HG03457 (cell line): Measurements from ENCODE around the gene FOXP1.

Experiments
- ATAC-seq: cut with Tn5 transposase; IDR thresholded peaks from one replicate; pipeline ENCODE4 v1.9.1; 2021; ENCODE audit warnings: moderate number of reproducible peaks; ENCODE audit not compliant: unreplicated experiment

FOXP1 gene

DNA sequence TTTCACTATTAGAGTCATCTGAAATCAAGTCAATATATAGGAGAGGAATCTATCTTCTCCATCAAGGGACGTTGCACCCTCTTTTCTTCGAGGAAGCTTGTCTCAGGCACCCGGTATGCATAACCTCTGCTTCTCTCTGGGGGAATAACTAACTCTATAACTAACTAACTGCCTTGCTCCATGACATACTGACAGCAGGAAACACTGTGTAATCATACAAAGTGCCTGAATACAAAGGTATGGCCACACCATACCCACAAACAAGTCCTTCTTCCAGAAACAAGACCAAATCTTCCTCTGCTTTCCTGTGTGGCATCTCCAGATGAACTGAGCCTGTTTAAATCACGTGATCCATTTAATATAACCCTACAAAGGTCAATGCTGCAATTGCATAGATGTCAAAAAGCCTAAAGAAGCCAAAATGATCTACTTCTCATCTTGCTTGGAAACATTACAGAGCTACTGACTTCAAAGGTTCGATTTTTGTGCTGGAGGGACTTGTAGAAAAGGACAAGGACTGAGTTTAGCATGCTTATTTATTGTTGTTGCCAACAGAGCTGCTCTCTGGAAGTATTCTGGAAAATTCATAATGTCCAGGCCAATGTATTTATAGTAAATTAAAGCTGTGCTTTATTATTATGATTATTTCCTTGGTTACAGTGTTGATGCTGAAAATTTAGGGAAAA is 380.5 kb downstream of the FOXP1 start:
- no peak for ATAC-seq

DNA sequence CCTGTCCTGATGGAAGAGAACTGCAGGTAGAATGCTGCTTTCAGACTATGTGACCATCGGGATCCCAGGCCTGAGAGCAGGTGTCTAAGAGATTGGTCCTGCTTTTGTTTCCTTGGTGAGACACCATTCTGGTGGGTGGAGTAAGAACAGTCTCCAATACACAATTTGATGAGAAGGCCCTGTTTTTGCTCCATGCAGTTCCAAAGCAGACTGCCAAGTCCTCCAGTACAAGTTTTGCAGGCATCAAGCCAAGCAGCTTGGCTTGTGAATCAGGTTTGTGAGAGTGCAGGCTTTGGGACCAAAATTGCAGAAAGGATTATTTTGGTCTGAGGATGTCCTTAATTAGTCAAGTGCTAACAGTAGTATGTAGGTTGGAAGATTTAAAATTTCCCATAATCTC is 381.6 kb downstream of the FOXP1 start:
- ATAC-seq, result no peak

DNA sequence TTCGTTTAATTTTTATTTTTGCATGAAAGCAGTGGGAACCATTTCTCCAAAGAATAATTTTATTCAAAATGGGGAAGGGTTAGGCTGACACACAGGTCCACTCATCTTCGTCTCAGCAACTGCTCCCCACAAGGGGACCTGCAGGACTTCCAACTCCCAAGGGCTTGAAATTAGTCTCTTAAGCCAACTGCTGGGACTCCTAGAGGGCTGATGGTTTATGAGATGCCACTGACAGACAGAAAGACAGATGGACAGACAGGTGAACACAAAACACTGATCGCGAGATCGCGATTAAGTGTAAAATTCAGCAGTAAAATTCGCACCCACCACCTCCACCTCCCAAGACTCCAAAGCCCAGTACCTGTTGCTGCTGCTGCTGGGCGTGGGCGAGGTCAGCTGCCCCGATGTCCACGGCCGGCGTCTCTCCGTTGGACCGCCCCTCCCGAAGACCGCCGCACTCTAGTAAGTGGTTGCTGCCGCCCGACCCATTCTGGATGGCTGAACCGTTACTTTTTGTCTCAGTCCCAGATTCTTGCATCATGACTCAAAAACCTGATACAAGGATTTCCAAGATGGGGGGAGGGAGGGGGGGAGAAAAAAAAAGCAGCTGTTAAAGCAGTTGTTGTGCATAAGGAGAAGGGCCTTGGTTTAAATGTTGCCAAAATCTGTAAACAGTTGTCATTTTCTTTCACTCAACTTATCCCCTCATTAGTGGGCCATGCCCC is 385.5 kb downstream of the FOXP1 start:
- ATAC-seq, result no peak

DNA sequence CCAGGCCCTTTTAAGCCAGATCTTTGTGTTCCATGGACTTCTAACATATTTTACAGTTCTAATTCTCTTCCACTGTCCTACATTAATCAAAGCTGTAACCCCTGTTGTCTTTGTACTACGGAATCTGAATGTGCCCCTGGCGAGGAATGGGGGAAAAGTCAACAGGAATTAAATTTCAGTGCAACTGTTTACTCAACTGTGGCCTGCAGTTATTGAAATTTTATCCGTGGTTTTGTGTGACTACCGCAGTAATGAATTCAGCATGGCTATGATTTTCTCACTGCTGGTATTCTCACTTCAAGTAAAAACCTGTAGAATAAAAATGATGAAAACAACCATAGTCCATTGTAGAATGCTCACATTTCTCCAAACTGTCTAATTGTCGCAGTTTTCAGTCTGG is 388.0 kb downstream of the FOXP1 start:
- ATAC-seq, result no peak

DNA sequence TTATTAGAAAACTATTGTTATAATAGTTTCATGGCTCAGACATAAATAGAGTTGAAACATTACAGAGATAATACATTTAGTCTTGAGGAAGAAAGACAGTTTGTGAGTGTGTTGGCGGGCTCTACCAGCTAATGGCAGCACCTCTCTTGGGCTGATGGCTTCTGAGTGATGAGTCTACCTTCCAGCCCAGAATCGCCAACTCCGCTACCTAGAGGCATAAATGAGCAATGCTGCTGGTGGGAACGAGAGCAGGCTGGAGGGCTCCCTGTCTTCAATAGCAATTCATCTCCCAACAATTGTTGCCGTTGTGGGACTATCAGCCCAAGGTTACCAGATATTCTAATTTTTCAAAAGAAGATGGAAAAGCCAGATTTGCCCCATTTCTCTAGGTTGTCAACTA is 388.7 kb downstream of the FOXP1 start:
- ATAC-seq, result no peak

DNA sequence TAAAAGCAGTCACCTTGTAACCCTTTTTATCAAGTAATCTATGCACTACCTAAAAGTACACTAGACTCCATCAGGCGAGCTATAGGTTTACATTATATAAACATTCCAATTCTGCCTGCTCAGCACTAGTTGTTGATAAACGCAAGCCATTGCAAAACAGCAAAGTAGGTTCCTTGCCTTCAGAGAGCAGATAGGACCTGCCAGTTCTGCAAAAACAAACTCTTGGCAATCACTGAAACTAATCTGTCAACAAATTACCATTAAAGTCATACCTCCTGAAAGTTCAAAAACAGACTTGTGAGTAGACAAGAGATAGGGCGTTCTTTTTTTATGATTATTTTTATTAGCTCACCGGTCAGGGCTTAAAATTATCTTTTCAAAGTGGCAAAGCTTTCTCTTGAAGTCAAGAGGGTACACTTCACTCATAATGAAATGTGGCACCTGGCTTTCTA is 392.5 kb downstream of the FOXP1 start:
- ATAC-seq, result no peak

DNA sequence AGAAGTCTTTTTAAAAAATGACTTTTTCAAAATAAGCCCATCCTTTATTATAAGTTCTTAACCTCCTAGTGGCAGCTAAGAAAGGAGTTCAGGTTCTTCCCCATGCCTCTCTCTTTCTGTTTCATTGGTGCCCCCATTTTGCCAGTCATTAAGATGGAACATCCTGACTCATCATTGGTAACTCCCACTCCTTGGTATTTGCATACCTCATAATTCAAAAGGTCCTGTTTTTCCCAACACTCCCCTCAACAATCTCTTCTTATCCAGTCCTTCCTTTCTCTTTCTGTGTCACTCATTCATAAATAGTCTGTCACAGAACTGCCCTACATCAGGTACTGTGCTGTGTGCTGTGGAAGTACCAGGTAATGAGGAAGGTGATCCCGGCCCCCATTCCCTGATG is 394.0 kb downstream of the FOXP1 start:
- ATAC-seq, result no peak

DNA sequence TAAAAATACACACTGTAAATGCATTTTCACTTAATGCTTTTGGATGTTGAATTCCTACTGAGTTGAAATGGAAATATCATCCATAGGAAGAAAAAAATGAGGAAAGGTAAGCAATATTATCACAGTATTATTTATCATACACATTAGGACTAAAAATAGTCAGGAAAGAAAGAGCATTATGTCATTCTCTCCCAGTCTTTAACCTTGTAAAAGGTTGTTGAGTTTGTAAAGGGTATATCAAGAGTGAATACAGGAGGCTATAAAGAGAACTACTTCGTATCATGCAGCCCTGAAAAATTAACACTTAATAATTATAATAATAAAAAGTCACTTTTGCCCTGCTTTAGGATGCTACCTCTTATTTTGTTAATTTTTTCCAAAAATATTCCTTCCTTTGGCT is 395.8 kb downstream of the FOXP1 start:
- no peak for ATAC-seq

DNA sequence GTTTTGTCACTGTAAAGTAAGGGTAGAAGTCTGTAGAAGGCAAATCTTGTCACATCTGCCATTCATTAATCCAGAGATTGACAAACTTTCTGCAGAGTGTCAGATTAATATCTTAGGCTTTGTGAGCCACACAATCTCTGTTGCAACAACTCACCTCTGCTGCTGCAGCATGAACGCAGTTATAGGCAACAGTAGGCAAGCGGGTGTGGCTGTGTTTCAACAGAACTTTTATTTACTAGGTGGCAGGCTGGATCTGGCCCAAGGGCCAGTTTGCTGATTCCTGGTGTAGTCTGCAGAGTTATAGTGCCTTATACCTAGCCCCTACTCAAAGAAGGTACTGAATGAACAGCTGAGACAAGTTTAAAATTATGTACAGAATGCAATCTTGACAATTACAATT is 396.7 kb downstream of the FOXP1 start:
- ATAC-seq, result no peak

DNA sequence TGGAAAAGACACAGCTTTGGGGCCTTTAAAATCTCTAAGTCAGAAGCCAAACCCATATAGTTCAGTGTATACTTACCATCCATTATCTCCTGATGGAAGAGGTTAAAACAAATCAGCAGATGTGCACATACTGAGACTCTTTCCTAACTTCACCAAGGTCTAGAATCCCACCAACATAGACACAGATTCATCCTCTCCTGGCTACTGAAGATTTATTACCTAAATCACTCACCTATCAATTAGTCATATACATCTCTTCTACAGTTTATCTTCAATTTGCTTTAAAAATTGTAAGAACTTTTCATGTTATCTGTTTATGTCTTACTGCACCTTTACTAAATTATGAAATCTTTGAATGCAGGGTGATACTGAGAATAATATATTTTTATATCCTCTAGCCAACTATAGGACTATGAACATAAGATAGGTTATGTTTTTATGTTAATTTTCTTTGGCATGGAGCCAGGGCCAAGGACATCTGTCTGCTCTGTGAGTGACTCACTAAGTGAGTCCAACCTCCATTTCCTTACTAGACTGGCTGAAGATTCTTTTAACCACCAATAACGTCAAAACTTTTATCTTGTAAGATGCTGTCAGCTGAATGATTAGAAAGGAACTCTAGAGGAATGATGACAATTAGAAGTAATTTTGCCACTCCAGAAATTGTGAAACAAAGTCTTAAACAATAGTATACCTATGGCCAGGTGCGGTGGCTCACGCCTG is 397.6 kb downstream of the FOXP1 start:
- ATAC-seq, result no peak

DNA sequence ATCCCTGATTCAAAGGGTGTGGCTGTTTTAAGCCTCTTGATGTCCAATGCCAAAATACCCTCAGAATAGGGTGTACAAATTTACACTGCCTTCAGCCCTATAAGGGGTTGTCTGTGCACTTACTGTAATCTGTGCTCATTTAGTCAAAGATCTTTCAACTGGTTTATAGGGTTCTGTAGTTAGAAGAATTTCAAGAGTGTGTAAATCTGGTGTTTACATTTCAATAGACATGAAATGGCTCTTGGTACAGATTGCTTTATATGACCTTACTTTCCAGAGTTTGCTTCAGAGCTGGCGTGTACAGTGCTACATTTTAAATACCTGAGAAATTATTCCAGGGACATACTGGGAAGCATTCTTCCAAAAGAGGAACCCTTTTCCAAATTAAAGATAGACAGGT is 399.3 kb downstream of the FOXP1 start:
- no peak for ATAC-seq

DNA sequence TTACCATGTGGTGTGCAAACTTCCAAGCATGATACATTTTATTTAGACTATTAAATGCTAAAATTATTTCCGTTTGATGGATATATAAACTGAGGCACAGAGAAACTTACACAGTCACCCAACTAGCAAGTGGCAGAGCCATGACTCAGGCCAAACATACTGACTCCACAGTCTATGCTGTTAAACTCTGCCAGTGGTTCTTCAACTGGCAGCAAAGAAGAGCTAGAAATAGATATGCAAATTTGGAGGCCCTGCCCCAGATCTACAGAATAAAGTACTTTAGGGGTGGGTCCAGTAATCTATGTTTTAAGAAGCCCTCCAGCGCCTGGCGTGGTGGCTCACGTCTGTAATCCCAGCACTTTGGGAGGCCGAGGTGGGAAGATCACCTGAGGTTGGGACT is 400.0 kb downstream of the FOXP1 start:
- no peak for ATAC-seq

DNA sequence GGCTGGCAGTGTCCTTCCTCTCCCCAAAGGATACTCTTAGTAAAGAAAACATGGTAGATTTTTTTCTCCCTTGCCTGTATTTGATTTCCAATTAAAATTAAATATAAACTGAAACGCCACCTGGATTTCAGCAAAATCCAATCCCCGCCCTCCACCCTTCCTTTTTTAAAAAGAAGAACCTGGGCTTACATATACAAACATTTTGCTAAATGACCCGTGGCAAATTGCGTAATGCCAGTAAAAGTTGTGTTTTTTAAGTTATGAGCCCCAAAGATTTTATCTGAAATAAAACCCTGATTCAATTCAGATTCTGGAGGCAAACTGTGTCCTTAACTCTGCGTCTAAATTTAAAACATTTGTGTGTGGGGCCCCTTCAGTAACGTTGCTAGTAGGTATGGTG is 403.0 kb downstream of the FOXP1 start:
- no peak for ATAC-seq

DNA sequence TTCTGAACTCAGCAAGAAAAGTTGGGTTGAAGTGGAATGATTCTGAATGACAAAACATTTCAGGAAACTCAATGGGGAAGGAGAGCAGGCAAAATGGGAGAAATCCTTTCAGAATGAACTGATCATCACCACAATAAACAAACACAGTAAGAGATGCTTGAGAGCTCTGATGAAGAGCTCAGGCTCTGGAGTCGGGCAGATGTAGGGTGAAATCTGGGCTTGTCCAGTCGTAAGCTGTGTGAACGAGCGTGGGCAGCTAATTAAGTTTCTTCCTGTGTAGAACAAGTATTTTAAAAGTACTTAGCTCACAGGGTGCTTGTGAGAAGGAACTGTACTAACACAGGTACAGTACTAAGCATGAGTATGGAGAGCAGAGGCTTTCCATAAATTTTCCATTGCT is 406.2 kb downstream of the FOXP1 start:
- ATAC-seq, result no peak

DNA sequence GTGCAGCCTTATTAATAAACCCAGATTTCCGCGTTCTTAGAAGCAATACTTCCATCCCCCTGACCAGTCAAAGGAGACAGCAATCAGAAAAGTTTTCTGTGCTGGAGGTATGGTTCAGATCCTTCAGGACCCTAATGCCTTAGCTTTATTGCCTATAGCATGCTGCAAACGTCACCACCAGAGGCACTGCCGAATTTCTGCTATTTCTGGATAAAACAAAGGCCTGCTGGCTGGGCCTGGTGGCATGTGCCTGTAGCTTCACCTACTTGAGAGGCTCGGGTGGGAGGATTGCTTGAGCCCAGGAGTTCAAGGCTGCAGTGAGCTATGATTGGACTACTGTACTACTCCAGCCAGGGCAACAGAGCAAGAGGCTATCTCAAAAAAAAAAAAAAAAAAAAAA is 407.2 kb downstream of the FOXP1 start:
- no peak for ATAC-seq

DNA sequence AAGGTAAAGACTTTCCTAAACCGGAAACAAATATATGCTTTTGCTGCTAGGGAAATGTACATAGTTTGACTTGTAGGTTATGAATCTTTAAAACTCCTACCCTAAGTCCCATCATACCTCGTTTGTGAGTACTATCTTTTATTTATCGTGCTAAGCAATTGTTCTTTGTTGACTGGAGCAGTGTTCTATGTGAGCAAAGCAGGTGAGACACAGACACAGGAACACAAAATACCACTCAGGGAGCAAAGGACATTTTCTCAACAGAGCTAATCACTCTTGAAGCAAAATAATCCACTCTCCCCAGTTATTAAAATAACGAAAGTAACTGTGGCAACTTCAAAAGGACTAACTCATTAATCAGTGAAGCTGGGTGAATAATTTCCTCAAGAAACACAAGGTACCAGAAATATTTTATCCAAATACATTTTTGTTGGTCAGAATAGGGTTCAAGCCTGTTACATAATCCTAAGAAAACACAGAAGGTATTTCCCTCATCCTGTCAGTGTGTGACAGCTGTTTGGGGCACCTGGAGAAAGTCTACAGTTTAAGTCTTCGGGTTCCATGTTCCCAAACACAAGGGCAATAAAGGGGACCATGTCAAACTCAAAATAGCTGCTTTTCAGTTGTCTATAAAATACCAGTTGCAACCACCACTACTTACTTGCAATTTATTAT is 407.7 kb downstream of the FOXP1 start:
- no peak for ATAC-seq

DNA sequence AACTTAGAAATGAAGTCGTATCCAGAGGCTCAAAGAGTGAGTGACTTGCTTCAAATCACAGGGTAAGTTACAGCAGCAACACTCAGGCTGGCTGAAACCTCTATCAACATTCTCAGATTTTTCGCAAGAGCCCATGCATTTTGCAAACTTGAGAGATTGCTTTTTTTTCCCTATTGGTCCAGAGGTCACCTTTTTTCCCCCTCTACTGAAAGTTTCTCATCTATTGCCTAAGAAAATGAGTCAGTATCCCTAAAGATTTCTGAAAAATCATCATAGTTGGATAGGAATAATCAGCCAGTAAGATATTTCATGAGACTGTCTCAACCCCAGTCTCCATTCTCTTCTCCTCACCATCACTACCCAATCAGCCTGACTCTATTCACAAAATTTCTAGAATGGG is 410.6 kb downstream of the FOXP1 start:
- no peak for ATAC-seq

DNA sequence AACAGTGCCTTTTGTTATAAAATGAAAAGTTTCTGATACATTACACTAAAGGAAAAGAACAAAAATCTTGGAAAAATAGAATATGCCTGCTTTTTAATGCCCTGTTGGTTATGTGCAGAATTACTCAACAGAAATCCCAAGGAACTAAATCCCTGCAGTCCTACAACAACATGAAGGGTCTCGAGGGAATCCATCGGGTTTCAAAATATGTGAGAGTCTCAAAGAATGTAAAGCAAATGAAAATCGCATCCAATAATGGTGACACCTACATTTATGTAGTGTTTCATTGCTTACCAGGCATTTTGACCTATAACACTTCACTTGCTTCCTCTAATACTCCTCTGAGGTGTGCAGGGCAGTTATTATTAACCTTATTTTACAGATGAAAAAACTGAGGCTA is 411.3 kb downstream of the FOXP1 start:
- ATAC-seq, result no peak

DNA sequence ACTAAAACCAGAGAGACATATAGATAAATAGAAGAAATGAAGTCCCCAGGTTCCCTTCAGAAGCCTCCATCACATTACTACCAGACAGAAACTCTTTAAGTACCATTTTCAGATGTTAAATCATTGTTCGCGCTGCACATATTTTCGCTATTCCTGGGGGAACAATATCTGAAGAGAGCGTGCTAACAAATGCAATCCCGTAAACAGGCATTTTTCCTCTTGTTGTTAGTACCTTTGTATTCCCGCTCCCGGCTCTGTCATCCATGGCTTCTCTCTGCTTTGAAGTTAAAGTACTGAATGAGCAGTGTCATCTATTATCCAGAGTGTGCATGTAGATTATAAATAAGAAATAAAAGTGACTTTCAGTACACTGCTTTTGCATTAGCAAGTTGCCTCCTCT is 412.3 kb downstream of the FOXP1 start:
- ATAC-seq, result no peak

DNA sequence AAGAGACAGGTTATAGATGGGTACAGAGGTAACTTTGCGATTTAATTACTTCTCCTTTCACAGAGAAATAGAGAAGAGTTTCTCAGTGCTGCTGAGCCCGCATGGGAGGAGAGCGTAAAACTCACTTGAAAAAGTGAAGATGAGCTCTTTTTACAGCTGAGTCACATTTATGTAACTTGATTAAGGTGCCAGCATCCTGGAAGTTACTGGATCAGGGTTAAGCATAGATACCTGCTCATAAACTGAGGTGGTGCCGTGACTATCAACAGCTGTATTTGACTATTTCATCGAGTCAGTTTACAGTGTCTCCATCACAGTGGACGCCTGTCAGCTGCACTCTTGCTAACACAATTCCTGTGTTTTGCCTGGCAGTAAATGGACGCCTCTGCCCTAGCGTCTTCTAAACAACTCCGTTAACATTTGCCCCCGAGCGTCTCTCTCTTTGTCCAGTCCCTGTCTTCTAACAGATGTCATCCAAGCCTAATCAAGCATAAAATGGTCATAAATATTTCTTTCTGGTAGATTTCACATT is 414.6 kb downstream of the FOXP1 start:
- no peak for ATAC-seq

DNA sequence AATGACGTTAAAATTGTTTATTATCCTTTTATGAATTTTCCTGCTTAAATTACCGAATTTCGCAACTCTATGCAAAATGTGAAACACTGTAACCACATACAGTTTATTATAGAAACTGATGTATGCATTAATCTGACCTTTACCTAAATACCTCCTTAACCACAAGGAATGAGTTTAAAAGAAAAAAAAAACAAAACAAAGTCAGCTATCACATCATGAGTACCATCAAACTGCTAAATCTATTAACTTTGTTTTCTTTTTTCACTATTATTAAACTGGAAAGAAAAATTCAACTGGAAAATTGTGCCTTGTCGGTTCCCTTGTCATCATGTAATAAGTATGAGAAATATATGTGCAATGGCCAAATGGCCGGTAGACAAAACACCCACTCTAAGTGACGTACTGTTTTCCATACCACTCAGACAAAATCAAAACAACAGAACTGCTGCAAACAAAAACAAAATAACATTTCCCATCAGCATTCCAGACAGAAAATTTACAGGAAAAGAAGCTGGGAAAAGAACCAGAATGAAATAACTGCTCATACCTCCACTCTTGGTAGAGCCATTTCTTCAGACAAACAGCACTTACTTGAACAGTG is 415.3 kb downstream of the FOXP1 start:
- no peak for ATAC-seq
